Neutrophil (primary cell): ENCODE measurements around the gene RBMX2.

ENCODE experiments used
- H3K27ac ChIP-seq: fragments of 200-600 bp; sonication (generic); 2 replicates; pipeline ENCODE4 v1.5.1; 2016; ENCODE audit warnings: mild to moderate bottlenecking, moderate library complexity
- H3K27me3 ChIP-seq: fragments of 200-600 bp; sonication (generic); 2 replicates; pipeline ENCODE4 v1.6.0; 2016; ENCODE audit warnings: mild to moderate bottlenecking
- H3K36me3 ChIP-seq: fragments of 200-600 bp; sonication (generic); 2 replicates; pipeline ENCODE4 v1.5.1; 2017
- H3K4me1 ChIP-seq, 2 experiments: fragments of 200-600 bp in 1 of 2; sonication (generic) in 1 of 2; 1 replicate in 1 of 2; 2 replicates in 1 of 2; pipeline versions ENCODE4 v1.5.1 to v1.6.1; 2013 to 2016; ENCODE audit warnings: low read depth in 1 of 2, low read length in 1 of 2, mild to moderate bottlenecking in 1 of 2, moderate library complexity in 1 of 2; ENCODE audit not compliant: control insufficient read depth in 1 of 2, insufficient read depth in 1 of 2
- H3K4me3 ChIP-seq, 2 experiments: fragments of 200-600 bp in 1 of 2; sonication (generic) in 1 of 2; 1 replicate in 1 of 2; 2 replicates in 1 of 2; pipeline ENCODE4 v1.5.1; 2013 to 2016; ENCODE audit warnings: low read depth in 1 of 2, low read length in 1 of 2, mild to moderate bottlenecking in 1 of 2, moderate library complexity in 1 of 2
- H3K9me3 ChIP-seq: fragments of 200-600 bp; sonication (generic); 2 replicates; pipeline ENCODE4 v1.5.1; 2016
- CTCF ChIP-seq: fragments of 200-600 bp; sonication (generic); IDR thresholded peaks from 2 replicates; pipeline ENCODE4 v1.5.1; 2016; ENCODE audit warnings: antibody characterized with exemption

The RBMX2 gene

GRCh38 chrX:130393451-130394074, 8.2 kb upstream of the RBMX2 start:
- H3K27me3 ChIP-seq: peaks cover 25% of the 10 kb centered on the region
- no peaks in the 10 kb centered on the region for H3K9me3 ChIP-seq
- no peak for TF ChIP-seq CTCF
- H3K36me3 ChIP-seq: no peaks in the 10 kb centered on the region
- H3K27ac ChIP-seq: no peak overlapping the region
- H3K4me3 ChIP-seq: no peak overlapping the region
- no peaks in the 10 kb centered on the region for H3K4me1 ChIP-seq

- H3K4me1 ChIP-seq: no peaks in the 10 kb centered on the region
- H3K27ac ChIP-seq: no peak overlapping the region
- H3K4me3 ChIP-seq: no peak overlapping the region
- TF ChIP-seq CTCF: no peak
- H3K36me3 ChIP-seq: no peaks in the 10 kb centered on the region
- H3K9me3 ChIP-seq: no peaks in the 10 kb centered on the region
- H3K27me3 ChIP-seq: peaks cover 39% of the 10 kb centered on the region
These were observed 6.4 kb upstream of the RBMX2 start for GRCh38 chrX:130395341-130395740.

GRCh38 chrX:130402208-130402684, 459 bp downstream of the RBMX2 start:
- Histone ChIP-seq H3K4me3 (peak overlapping the region; percentile 70 to 72), H3K27me3 (peaks cover 22% of the 10 kb centered on the region), H3K27ac (peak overlapping the region; percentile 62), H3K4me1 (peaks cover 6 to 9% of the 10 kb centered on the region in 2 experiments), H3K36me3 (no peaks in the 10 kb centered on the region), H3K9me3 (no peaks in the 10 kb centered on the region)
- no peak for TF ChIP-seq CTCF

GRCh38 chrX:130413415-130413814, 11.6 kb downstream of the RBMX2 start:
- H3K36me3 ChIP-seq: peaks cover 45% of the 10 kb centered on the region
- no peaks in the 10 kb centered on the region for H3K27me3 ChIP-seq
- no peak overlapping the region for H3K27ac ChIP-seq
- H3K9me3 ChIP-seq: no peaks in the 10 kb centered on the region
- no peak for TF ChIP-seq CTCF
- no peak overlapping the region for H3K4me3 ChIP-seq
- H3K4me1 ChIP-seq: no peaks in the 10 kb centered on the region

GRCh38 chrX:130414800-130415199, 13.0 kb downstream of the RBMX2 start:
- TF ChIP-seq CTCF: no peak

More at GRCh38 chrX:130414800-130415199, 13.0 kb downstream of the RBMX2 start:
- Histone ChIP-seq H3K36me3 (peaks cover 37% of the 10 kb centered on the region), H3K9me3 (no peaks in the 10 kb centered on the region), H3K4me3 (no peak overlapping the region), H3K4me1 (no peaks in the 10 kb centered on the region), H3K27me3 (no peaks in the 10 kb centered on the region), H3K27ac (no peak overlapping the region)
